Measurements from ENCODE around the gene STAT5B.

The STAT5B gene

DNA sequence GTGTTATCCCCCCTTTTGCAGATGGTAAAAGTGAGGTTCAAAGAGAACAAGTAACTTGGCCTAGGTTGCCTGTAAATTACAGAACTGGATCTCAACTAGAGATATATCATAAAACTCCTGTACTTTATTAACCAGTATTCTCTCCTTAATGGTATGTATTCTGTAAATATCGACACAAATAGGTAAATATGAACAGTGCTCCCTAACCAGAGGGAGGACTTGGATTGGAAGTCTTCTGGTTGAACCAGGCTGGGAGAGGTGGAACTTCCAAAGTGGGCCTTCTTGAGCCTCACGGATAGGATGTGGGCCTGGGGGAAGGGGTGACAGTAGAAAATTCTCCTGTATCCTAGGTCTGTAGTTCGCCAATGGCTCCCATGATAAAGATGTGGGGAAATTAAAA, 19.8 kb upstream of the STAT5B start:
- Histone ChIP-seq H3K27me3 (ENCODE audit: control insufficient read depth in 1 of 2, insufficient read depth in 2 of 2, low read length in 2 of 2) (no peaks in the 10 kb centered on the region), H3K4me1 (ENCODE audit: control insufficient read depth in 1 of 2, insufficient read depth in 2 of 2, low read length in 2 of 2) (no peaks in the 10 kb centered on the region), H3K36me3 (ENCODE audit: control insufficient read depth in 1 of 2, insufficient read depth in 2 of 2, low read length in 2 of 2) (peaks cover 12 to 39% of the 10 kb centered on the region in 2 donors), H3K9me3 (ENCODE audit: control insufficient read depth in 1 of 2, low read length in 2 of 2) (no peaks in the 10 kb centered on the region), H3K27ac (ENCODE audit: low read depth, low read length) (no peak overlapping the region), H3K9ac (ENCODE audit: low read depth in 1 of 2, low read length in 2 of 2) (no peak overlapping the region), H3K4me3 (ENCODE audit: low read depth in 1 of 2, low read length in 2 of 2) (no peak overlapping the region)

DNA sequence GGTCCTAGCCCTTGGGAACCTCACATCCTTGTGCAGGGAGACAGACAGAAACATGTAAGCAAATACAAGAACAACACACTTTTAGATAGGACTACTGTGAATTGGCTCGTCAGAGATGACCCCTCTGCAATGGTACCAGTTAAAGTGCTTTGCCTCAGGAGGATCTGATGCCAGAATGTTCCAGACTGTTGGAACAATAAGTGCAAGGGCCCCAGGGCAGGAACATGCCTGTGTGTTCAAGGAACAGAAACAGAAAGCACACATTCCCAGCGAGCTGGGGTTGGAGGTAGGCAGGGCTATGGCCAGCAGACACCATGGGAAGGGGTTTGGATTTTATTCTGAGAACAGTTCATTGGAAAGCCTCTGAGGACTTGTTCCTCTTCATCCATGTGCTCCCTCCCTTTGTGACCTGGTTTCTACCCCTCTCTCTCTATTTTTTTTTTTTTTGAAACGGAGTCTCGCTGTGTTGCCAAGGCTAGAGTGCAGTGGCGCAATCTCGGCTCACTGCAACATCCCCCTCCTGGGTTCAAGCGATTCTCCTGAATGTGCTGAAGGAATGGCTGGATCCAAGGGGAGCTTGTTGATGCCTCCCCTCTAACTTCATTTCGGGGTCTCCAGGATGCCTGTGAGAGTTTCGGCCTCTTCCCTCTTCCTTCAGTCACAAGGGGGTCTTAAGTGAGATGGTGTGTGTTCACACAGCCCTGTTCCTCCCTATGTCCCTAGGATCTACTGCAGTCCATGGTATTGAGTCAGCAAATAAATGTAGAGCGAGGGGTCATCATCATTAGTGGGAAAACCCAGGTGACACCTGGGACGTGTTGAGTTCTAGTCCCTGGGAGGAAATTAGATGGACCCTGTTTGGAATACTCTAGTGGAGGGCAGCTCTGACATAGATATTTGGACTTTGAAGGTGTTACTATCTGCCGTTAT, 18.5 kb upstream of the STAT5B start:
- peaks cover 12 to 37% of the 10 kb centered on the region in 2 donors for H3K36me3 ChIP-seq (ENCODE audit: control insufficient read depth in 1 of 2, insufficient read depth in 2 of 2, low read length in 2 of 2)

DNA sequence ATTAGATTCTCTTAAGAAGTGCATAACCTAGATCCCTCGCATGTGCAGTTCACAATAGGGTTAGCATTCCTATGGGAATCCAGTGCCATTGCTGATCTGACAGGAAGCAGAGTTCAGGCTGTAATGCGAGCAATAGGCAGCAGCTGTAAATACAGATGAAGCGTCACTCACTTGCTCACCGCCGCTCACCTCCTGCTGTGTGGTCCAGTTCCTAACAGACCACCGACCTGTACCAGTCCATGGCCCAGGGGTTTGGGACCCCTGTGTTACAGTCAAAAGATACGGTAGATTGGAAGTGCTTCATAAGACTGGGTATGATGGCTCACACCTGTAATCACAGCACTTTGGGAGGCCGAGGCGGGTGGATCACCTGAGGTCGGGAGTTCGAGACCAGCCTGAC, 14.9 kb upstream of the STAT5B start:
- Histone ChIP-seq H3K9me3 (ENCODE audit: control insufficient read depth in 1 of 2, low read length in 2 of 2) (no peaks in the 10 kb centered on the region), H3K27ac (ENCODE audit: low read depth, low read length) (no peak overlapping the region), H3K4me1 (ENCODE audit: control insufficient read depth in 1 of 2, insufficient read depth in 2 of 2, low read length in 2 of 2) (peaks cover 27 to 32% of the 10 kb centered on the region in 2 donors)

More for the DNA sequence above, 18.5 kb upstream of the STAT5B start:
- no peak overlapping the region for H3K27ac ChIP-seq (ENCODE audit: low read depth, low read length)
- no peaks in the 10 kb centered on the region for H3K9me3 ChIP-seq (ENCODE audit: control insufficient read depth in 1 of 2, low read length in 2 of 2)
- H3K4me1 ChIP-seq (ENCODE audit: control insufficient read depth in 1 of 2, insufficient read depth in 2 of 2, low read length in 2 of 2): peaks cover 0 to 3% of the 10 kb centered on the region in 2 donors
- no peak overlapping the region for H3K9ac ChIP-seq (ENCODE audit: low read depth in 1 of 2, low read length in 2 of 2)
- H3K27me3 ChIP-seq (ENCODE audit: control insufficient read depth in 1 of 2, insufficient read depth in 2 of 2, low read length in 2 of 2): no peaks in the 10 kb centered on the region
- no peak overlapping the region for H3K4me3 ChIP-seq (ENCODE audit: low read depth in 1 of 2, low read length in 2 of 2)

DNA sequence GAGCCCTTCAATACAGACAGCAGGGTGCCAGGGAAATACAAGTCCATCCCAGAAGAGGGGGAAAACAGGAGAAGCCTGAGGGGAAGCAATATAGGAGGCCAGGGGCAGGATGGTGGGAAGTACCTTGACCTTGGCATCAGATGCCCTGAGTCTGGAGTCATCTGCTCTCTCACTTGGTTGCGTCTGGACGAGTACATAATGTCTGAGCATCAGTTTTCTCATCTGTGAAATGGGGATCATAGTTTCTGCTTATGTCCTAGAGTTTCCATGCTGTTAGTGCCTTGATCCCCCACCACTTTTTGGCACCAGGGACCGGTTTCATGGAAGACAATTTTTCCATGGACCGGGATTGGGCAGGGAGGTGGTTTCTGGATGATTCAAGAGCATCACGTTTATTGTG, 14.4 kb upstream of the STAT5B start:
- Histone ChIP-seq H3K27me3 (ENCODE audit: control insufficient read depth in 1 of 2, insufficient read depth in 2 of 2, low read length in 2 of 2) (no peaks in the 10 kb centered on the region), H3K4me3 (ENCODE audit: low read depth in 1 of 2, low read length in 2 of 2) (no peak overlapping the region), H3K27ac (ENCODE audit: low read depth, low read length) (no peak overlapping the region), H3K4me1 (ENCODE audit: control insufficient read depth in 1 of 2, insufficient read depth in 2 of 2, low read length in 2 of 2) (peaks cover 28 to 32% of the 10 kb centered on the region in 2 donors), H3K9ac (ENCODE audit: low read depth in 1 of 2, low read length in 2 of 2) (no peak overlapping the region), H3K36me3 (ENCODE audit: control insufficient read depth in 1 of 2, insufficient read depth in 2 of 2, low read length in 2 of 2) (peaks cover 5 to 22% of the 10 kb centered on the region in 2 donors), H3K9me3 (ENCODE audit: control insufficient read depth in 1 of 2, low read length in 2 of 2) (no peaks in the 10 kb centered on the region)

More for the DNA sequence above, 14.9 kb upstream of the STAT5B start:
- H3K27me3 ChIP-seq (ENCODE audit: control insufficient read depth in 1 of 2, insufficient read depth in 2 of 2, low read length in 2 of 2): no peaks in the 10 kb centered on the region
- no peak overlapping the region for H3K9ac ChIP-seq (ENCODE audit: low read depth in 1 of 2, low read length in 2 of 2)
- H3K4me3 ChIP-seq (ENCODE audit: low read depth in 1 of 2, low read length in 2 of 2): no peak overlapping the region
- peaks cover 10 to 28% of the 10 kb centered on the region in 2 donors for H3K36me3 ChIP-seq (ENCODE audit: control insufficient read depth in 1 of 2, insufficient read depth in 2 of 2, low read length in 2 of 2)

DNA sequence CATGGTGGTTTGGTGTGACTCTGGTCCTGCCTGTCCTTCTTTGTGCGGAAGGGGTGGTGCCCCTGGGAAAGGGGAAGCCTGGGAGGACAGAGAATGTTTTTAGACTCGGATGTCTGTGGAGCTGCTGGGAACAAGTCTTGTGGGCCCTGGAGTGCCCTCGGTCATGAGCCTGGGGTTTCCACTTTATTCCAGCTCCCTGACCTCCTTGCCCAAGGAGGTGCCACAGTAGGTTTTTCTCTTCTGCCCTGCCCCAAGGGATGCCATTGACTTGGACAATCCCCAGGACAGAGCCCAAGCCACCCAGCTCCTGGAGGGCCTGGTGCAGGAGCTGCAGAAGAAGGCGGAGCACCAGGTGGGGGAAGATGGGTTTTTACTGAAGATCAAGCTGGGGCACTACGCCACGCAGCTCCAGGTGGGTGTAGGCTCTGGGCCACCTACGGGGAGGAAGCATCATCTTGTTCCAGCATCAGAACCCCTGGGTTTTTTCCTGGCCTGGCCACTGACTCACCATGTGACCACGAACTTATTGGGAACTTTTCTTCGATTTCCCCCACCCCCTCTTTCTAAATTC, 13.5 kb upstream of the STAT5B start:
- Histone ChIP-seq H3K4me1 (ENCODE audit: control insufficient read depth in 1 of 2, insufficient read depth in 2 of 2, low read length in 2 of 2) (peaks cover 31 to 32% of the 10 kb centered on the region in 2 donors), H3K4me3 (ENCODE audit: low read depth in 1 of 2, low read length in 2 of 2) (peak overlapping the region; percentile 72 to 73), H3K9ac (ENCODE audit: low read depth in 1 of 2, low read length in 2 of 2) (peak overlapping the region in 1 of 2 donors; percentile 57)

DNA sequence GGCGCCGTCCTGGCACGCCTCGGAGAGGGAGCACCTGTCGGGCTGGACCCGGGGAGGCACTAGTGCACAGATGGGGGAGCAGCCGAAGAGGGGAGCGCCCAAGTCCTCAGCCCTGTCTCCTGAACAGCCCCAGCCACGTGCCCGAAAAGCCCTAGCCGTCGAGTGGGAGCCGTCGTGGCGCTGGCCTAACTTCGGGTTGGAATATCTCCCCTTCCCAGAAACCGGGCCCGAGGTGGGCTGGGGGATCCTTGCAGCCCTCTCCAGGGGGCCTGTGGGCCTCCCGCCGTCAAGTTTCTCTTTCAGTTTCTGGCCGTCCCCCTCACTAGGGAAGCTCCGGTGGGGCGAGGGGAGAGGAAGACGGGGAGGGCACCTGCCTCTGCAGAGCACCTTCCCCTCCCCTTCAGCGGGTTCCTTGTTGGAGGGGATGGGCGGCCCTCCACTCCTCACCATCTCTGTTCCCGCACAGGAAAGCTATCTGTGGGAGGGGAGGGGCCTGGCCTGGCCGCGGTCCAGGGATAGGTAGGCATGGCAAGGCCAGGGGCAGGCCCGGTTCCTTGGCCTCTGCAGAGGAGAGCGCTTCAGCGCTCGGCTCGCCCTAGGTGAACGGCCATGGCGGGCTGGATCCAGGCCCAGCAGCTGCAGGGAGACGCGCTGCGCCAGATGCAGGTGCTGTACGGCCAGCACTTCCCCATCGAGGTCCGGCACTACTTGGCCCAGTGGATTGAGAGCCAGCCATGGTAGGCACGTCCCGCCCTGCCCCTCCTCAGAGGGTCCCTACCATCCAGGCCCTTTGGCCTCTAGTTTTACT, 12.8 kb upstream of the STAT5B start:
- peak overlapping the region; percentile 75 for H3K27ac ChIP-seq (ENCODE audit: low read depth, low read length)
- H3K27me3 ChIP-seq (ENCODE audit: control insufficient read depth in 1 of 2, insufficient read depth in 2 of 2, low read length in 2 of 2): no peaks in the 10 kb centered on the region
- peak overlapping the region; percentile 57 to 59 for H3K9ac ChIP-seq (ENCODE audit: low read depth in 1 of 2, low read length in 2 of 2)
- no peaks in the 10 kb centered on the region for H3K9me3 ChIP-seq (ENCODE audit: control insufficient read depth in 1 of 2, low read length in 2 of 2)
- peaks cover 5 to 11% of the 10 kb centered on the region in 2 donors for H3K36me3 ChIP-seq (ENCODE audit: control insufficient read depth in 1 of 2, insufficient read depth in 2 of 2, low read length in 2 of 2)
- peaks cover 31 to 32% of the 10 kb centered on the region in 2 donors for H3K4me1 ChIP-seq (ENCODE audit: control insufficient read depth in 1 of 2, insufficient read depth in 2 of 2, low read length in 2 of 2)
- peak overlapping the region; percentile 72 to 73 for H3K4me3 ChIP-seq (ENCODE audit: low read depth in 1 of 2, low read length in 2 of 2)

More for the DNA sequence above, 13.5 kb upstream of the STAT5B start:
- peaks cover 5 to 13% of the 10 kb centered on the region in 2 donors for H3K36me3 ChIP-seq (ENCODE audit: control insufficient read depth in 1 of 2, insufficient read depth in 2 of 2, low read length in 2 of 2)
- H3K9me3 ChIP-seq (ENCODE audit: control insufficient read depth in 1 of 2, low read length in 2 of 2): no peaks in the 10 kb centered on the region
- peak overlapping the region; percentile 61 for H3K27ac ChIP-seq (ENCODE audit: low read depth, low read length)
- H3K27me3 ChIP-seq (ENCODE audit: control insufficient read depth in 1 of 2, insufficient read depth in 2 of 2, low read length in 2 of 2): no peaks in the 10 kb centered on the region

DNA sequence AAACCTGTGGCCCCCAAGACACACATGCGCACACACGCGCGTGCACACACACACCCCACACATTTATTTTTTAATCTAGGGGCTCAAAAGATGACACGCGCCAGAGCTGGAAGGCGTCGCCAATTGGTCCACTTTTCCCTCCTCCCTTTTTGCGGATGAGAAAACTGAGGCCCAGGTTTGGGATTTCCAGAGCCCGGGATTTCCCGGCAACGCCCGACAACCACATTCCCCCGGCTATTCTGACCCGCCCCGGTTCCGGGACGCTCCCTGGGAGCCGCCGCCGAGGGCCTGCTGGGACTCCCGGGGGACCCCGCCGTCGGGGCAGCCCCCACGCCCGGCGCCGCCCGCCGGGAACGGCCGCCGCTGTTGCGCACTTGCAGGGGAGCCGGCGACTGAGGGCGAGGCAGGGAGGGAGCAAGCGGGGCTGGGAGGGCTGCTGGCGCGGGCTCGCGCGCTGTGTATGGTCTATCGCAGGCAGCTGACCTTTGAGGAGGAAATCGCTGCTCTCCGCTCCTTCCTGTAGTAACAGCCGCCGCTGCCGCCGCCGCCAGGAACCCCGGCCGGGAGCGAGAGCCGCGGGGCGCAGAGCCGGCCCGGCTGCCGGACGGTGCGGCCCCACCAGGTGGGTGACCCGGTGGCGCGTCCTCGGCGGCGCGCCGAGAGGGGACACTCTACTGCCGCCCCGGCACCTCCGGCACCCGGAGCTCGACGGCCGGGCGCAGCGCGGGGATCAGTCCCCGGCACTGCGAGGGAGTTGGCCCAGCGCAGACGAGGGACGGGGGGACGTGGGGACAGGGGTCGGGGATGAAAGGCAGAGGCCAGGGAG, 12.0 kb upstream of the STAT5B start, which contains the start of gene STAT5A:
Gene STAT5A (plus strand): TSS at position 522 of the 826 bp plus-strand sequence. CDS start 914 bp downstream, outside the sequence.
- peak within 1 kb of the TSS; percentile 57 to 79 for H3K9ac ChIP-seq (ENCODE audit: low read depth in 1 of 2, low read length in 2 of 2)

DNA sequence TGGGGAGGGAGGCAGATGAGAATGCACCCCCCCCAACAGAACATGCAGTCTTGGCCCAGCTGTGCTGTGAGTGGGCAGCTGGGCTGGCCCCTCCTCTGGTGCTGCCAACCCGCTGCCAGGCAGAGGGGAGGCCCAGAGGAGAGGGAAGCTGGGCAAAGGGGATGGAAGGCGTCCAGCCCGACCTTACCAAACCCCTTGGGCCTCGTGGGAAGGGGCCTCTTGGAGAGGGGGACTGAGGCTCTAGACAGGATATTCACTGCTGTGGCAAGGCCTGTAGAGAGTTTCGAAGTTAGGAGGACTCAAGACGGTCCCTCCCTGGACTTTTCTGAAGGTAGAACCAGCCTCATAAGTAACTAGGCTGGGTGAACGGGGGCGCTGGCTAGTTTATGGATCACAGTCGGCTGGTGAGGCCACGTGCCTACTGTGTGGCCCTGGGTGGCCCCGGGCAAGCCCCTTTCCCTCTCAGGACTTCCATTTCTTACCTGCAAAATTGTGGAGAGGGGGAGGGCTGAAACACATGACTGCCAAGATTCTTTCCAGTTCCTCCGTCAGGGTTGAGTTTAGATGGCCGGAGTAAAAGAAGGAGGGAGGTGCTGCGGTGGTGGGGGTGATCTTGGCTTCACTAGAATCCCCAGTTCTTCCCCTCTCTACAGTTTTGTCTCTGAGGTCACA, 11.2 kb upstream of the STAT5B start:
- peak overlapping the region; percentile 72 to 73 for H3K4me3 ChIP-seq (ENCODE audit: low read depth in 1 of 2, low read length in 2 of 2)
- peaks cover 5 to 9% of the 10 kb centered on the region in 2 donors for H3K36me3 ChIP-seq (ENCODE audit: control insufficient read depth in 1 of 2, insufficient read depth in 2 of 2, low read length in 2 of 2)
- H3K9ac ChIP-seq (ENCODE audit: low read depth in 1 of 2, low read length in 2 of 2): peak overlapping the region; percentile 57 to 79
- peak overlapping the region; percentile 46 for H3K27ac ChIP-seq (ENCODE audit: low read depth, low read length)
- H3K9me3 ChIP-seq (ENCODE audit: control insufficient read depth in 1 of 2, low read length in 2 of 2): no peaks in the 10 kb centered on the region
- H3K27me3 ChIP-seq (ENCODE audit: control insufficient read depth in 1 of 2, insufficient read depth in 2 of 2, low read length in 2 of 2): no peaks in the 10 kb centered on the region
- H3K4me1 ChIP-seq (ENCODE audit: control insufficient read depth in 1 of 2, insufficient read depth in 2 of 2, low read length in 2 of 2): peaks cover 31 to 32% of the 10 kb centered on the region in 2 donors

More for the DNA sequence above, 12.0 kb upstream of the STAT5B start, which contains the start of gene STAT5A:
- Histone ChIP-seq H3K36me3 (ENCODE audit: control insufficient read depth in 1 of 2, insufficient read depth in 2 of 2, low read length in 2 of 2) (peaks cover 5 to 9% of the 10 kb centered on the region in 2 donors), H3K4me1 (ENCODE audit: control insufficient read depth in 1 of 2, insufficient read depth in 2 of 2, low read length in 2 of 2) (peaks cover 31 to 32% of the 10 kb centered on the region in 2 donors), H3K27ac (ENCODE audit: low read depth, low read length) (peak within 1 kb of the TSS; percentile 75), H3K4me3 (ENCODE audit: low read depth in 1 of 2, low read length in 2 of 2) (peak within 1 kb of the TSS; percentile 72 to 73), H3K9me3 (ENCODE audit: control insufficient read depth in 1 of 2, low read length in 2 of 2) (no peaks in the 10 kb centered on the region), H3K27me3 (ENCODE audit: control insufficient read depth in 1 of 2, insufficient read depth in 2 of 2, low read length in 2 of 2) (no peaks in the 10 kb centered on the region)

All from duodenal mucosa (tissue), 2 donors.